ENCODE data around the gene ANXA10. TPM values are rescaled to one million over a fixed set of nuclear protein-coding genes. Genes with fewer than 3 reads are reported as not detected.

The ANXA10 gene
- total and polyA plus RNA-seq, 2 experiments from 2014 or later: not detected

DNA sequence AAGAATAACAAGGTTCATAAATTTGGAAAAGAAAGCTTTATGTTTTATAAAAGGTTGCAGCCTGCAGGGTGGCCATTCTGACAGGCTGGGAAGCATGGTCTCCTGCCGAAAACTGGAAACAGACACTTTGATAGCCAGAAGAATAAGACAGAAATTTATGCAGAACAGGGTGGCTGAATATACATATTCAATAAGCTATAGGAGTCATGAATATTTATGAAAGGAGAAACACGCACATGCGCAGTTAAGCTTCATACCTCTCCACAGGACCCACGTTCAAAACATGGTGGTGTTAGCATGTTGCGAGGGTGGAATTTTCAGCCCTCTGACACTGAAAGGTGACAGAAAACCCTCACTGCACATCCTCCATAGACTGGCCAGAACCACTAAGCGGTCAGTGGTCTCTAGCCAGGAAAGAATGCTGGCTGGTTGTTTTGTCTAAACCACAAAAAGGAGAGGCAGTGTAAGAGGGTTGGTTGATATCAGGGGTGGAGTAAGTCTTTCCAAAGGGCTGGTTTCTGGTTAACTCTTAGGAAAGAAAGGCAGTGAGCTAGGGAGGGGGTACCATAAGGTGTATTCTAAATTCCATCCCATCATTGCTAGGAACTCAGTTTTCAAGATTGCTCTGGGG is 58.2 kb downstream of the ANXA10 start:
- Mint-ChIP-seq H3K27ac (peak overlapping the region; percentile 50), H3K4me3 (no peak overlapping the region), H3K27me3 (ENCODE audit: insufficient read depth, low read depth, poor library complexity) (no peaks in the 10 kb centered on the region), H3K36me3 (ENCODE audit: low read depth) (no peaks in the 10 kb centered on the region), H3K4me1 (peaks cover 33% of the 10 kb centered on the region), H3K9me3 (no peaks in the 10 kb centered on the region)
- peak overlapping the region; percentile 39; the same call in 1 of the 2 replicates for H2AFZ ChIP-seq
- H3K4me1 ChIP-seq (ENCODE audit: insufficient read depth): peaks cover 27% of the 10 kb centered on the region
- peak; percentile 51 for ATAC-seq
- H3K9me2 ChIP-seq (ENCODE audit: insufficient read depth): peaks cover 12% of the 10 kb centered on the region; the same call in 1 of the 2 replicates
- no peaks in the 10 kb centered on the region for H3K27me3 ChIP-seq (ENCODE audit: insufficient read depth)
- TF ChIP-seq ZNF331 (CRISPR knock-in tag; IDR thresholded peaks at IDR 0.05; ENCODE audit: low read depth) (no peak), ZNF462 (CRISPR knock-in tag; IDR thresholded peaks at IDR 0.05) (no peak), STAT1 (IDR thresholded peaks at IDR 0.05; ENCODE audit: unreplicated experiment) (no peak), CREB1 (CRISPR knock-in tag; IDR thresholded peaks at IDR 0.05; ENCODE audit: low read depth) (no peak), REST (IDR thresholded peaks at IDR 0.05; ENCODE audit: unreplicated experiment) (no peak), NANOG (IDR thresholded peaks at IDR 0.05; ENCODE audit: borderline replicate concordance) (no peak), JUNB (IDR thresholded peaks at IDR 0.05; ENCODE audit: unreplicated experiment) (no peak), EZH2phosphoT487 (IDR thresholded peaks at IDR 0.05; ENCODE audit: unreplicated experiment) (no peak), POLR2AphosphoS5 (IDR thresholded peaks at IDR 0.05; ENCODE audit: low read depth) (no peak), EZH2 (IDR thresholded peaks at IDR 0.05; ENCODE audit: low read depth, unreplicated experiment) (no peak)
- TF ChIP-seq, protein P1, sequence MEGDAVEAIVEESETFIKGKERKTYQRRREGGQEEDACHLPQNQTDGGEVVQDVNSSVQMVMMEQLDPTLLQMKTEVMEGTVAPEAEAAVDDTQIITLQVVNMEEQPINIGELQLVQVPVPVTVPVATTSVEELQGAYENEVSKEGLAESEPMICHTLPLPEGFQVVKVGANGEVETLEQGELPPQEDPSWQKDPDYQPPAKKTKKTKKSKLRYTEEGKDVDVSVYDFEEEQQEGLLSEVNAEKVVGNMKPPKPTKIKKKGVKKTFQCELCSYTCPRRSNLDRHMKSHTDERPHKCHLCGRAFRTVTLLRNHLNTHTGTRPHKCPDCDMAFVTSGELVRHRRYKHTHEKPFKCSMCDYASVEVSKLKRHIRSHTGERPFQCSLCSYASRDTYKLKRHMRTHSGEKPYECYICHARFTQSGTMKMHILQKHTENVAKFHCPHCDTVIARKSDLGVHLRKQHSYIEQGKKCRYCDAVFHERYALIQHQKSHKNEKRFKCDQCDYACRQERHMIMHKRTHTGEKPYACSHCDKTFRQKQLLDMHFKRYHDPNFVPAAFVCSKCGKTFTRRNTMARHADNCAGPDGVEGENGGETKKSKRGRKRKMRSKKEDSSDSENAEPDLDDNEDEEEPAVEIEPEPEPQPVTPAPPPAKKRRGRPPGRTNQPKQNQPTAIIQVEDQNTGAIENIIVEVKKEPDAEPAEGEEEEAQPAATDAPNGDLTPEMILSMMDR (conservative IDR thresholded peaks at IDR 0.05; ENCODE audit: low read depth in 2 of 2): no peak
- TF ChIP-seq, protein P2, sequence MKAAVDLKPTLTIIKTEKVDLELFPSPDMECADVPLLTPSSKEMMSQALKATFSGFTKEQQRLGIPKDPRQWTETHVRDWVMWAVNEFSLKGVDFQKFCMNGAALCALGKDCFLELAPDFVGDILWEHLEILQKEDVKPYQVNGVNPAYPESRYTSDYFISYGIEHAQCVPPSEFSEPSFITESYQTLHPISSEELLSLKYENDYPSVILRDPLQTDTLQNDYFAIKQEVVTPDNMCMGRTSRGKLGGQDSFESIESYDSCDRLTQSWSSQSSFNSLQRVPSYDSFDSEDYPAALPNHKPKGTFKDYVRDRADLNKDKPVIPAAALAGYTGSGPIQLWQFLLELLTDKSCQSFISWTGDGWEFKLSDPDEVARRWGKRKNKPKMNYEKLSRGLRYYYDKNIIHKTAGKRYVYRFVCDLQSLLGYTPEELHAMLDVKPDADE (IDR thresholded peaks at IDR 0.05): no peak
- no peaks in the 10 kb centered on the region for H3K36me3 ChIP-seq (ENCODE audit: insufficient read depth)
- H3K4me3 ChIP-seq: no peak overlapping the region
- no peaks in the 10 kb centered on the region for H3K79me2 ChIP-seq (replicated peaks; ENCODE audit: insufficient read depth)
- 0 out of 2 replicates have a peak overlapping the region, but pooled peaks have one; percentile 3 for H3K27ac ChIP-seq (ENCODE audit: low read depth)
- H3F3A ChIP-seq (replicated peaks; ENCODE audit: low read depth): no peaks in the 10 kb centered on the region
- H4K20me1 ChIP-seq (replicated peaks; ENCODE audit: insufficient read depth): no peaks in the 10 kb centered on the region
- DNase-seq (ENCODE audit: low spot score): peak; percentile 12
- H3K4me2 ChIP-seq: peak overlapping the region; percentile 59

All from GM23338 (cell line).